Activated T-cell treated with anti-CD3 and anti-CD28 coated beads, Interleukin-2, amount 50 U/mL, for 4 hours (primary cell): ENCODE results near the gene AREL1. TPM values are rescaled to one million over a fixed set of nuclear protein-coding genes. Genes with fewer than 3 reads are reported as not detected.
A peak's percentile ranks its signal among the peaks of the same experiment; 100 is the strongest.
"Not testable (repeated sequence)": the region's sequence is repeated elsewhere in the genome, so short reads cannot be mapped to it uniquely, and the experiment has no call there.

Source experiments
- ATAC-seq, 2 donors: fragments of 200-7000 bp; cut with Tn5 transposase; one replicate each; pipeline ENCODE4 v1.10.0; 2021
- DNase-seq: peaks from one replicate; pipeline ENCODE4 v3.0.0-alpha.2; 2020
- H3K27me3 Mint-ChIP-seq: one replicate; pipeline ENCODE4 v1.8.0; 2021; ENCODE audit warnings: low read depth, mixed read lengths
- H3K36me3 Mint-ChIP-seq: one replicate; pipeline ENCODE4 v1.8.0; 2022; ENCODE audit warnings: mixed read lengths; ENCODE audit not compliant: insufficient read depth
- H3K4me1 Mint-ChIP-seq: one replicate; pipeline ENCODE4 v1.8.0; 2021; ENCODE audit warnings: low read depth, mixed read lengths
- H3K4me3 Mint-ChIP-seq: one replicate; pipeline ENCODE4 v1.8.0; 2021; ENCODE audit warnings: mild to moderate bottlenecking, moderate library complexity, mixed read lengths
- H3K9me3 Mint-ChIP-seq: one replicate; pipeline ENCODE4 v1.8.0; 2021; ENCODE audit warnings: mixed read lengths
- total RNA-seq, 3 donors: library from RNA; stranded (reverse); gene quantifications; one replicate each; pipeline ENCODE4 v1.2.1, GENCODE V29; 2021

Gene AREL1
- total RNA-seq: 10 to 100 TPM; 31.1 to 38.0 (median 32.5) TPM

- Mint-ChIP-seq H3K4me3 (peak within 1 kb of the TSS; percentile 96), H3K27me3 (no peaks in the 10 kb centered on the region), H3K4me1 (peaks cover 54% of the 10 kb centered on the region), H3K9me3 (no peaks in the 10 kb centered on the region), H3K36me3 (peaks cover 18% of the 10 kb centered on the region)
- DNase-seq (peak; percentile 67), ATAC-seq (peak; percentile 98 to 99)
Observed at GRCh38 chr14:74712499-74713394, at the start of gene AREL1, which contains the start of gene FCF1. TSS of gene AREL1 (minus strand) at chr14:74713080. CDS start at chr14:74685615, 27,465 bp downstream. TSS of gene FCF1 (plus strand) at chr14:74713144. CDS start at chr14:74713198, 54 bp downstream.

- not testable (repeated sequence) for H3K27me3 Mint-ChIP-seq, DNase-seq, H3K9me3 Mint-ChIP-seq, H3K4me3 Mint-ChIP-seq, H3K36me3 Mint-ChIP-seq, ATAC-seq
- H3K4me1 Mint-ChIP-seq: peaks cover 12% of the 10 kb centered on the region
Observed at GRCh38 chr14:74758505-74758904, 45.6 kb upstream of the AREL1 start.

GRCh38 chr14:74756326-74756725, 43.4 kb upstream of the AREL1 start:
- ATAC-seq (no peak), DNase-seq (no peak)
- Mint-ChIP-seq H3K9me3 (peaks cover 11% of the 10 kb centered on the region), H3K4me1 (peaks cover under 1% of the 10 kb centered on the region), H3K36me3 (peaks cover 3% of the 10 kb centered on the region), H3K27me3 (no peaks in the 10 kb centered on the region), H3K4me3 (no peak overlapping the region)

- H3K9me3 Mint-ChIP-seq: peaks cover 11% of the 10 kb centered on the region
- H3K4me3 Mint-ChIP-seq: no peak overlapping the region
- H3K4me1 Mint-ChIP-seq: no peaks in the 10 kb centered on the region
- H3K36me3 Mint-ChIP-seq: peaks cover 3% of the 10 kb centered on the region
- H3K27me3 Mint-ChIP-seq: no peaks in the 10 kb centered on the region
- DNase-seq (no peak), ATAC-seq (no peak)
Observed at GRCh38 chr14:74754899-74755298, 42.0 kb upstream of the AREL1 start.

- Mint-ChIP-seq H3K9me3 (peaks cover 11% of the 10 kb centered on the region), H3K4me1 (no peaks in the 10 kb centered on the region)
Observed at GRCh38 chr14:74754157-74754556, 41.3 kb upstream of the AREL1 start.

GRCh38 chr14:74747237-74747636, 34.4 kb upstream of the AREL1 start:
- Mint-ChIP-seq H3K4me3 (no peak overlapping the region), H3K36me3 (peaks cover 3% of the 10 kb centered on the region), H3K27me3 (no peaks in the 10 kb centered on the region), H3K9me3 (peaks cover 6% of the 10 kb centered on the region), H3K4me1 (no peaks in the 10 kb centered on the region)
- ATAC-seq (no peak), DNase-seq (no peak)

More at GRCh38 chr14:74754157-74754556, 41.3 kb upstream of the AREL1 start:
- Mint-ChIP-seq H3K4me3 (no peak overlapping the region), H3K36me3 (peaks cover 3% of the 10 kb centered on the region), H3K27me3 (no peaks in the 10 kb centered on the region)
- ATAC-seq (no peak), DNase-seq (no peak)

GRCh38 chr14:74739293-74740030, 26.6 kb upstream of the AREL1 start:
- no peaks in the 10 kb centered on the region for H3K4me1 Mint-ChIP-seq
- no peak for DNase-seq
- H3K36me3 Mint-ChIP-seq: peaks cover 17% of the 10 kb centered on the region
- H3K9me3 Mint-ChIP-seq: no peaks in the 10 kb centered on the region
- H3K27me3 Mint-ChIP-seq: no peaks in the 10 kb centered on the region
- H3K4me3 Mint-ChIP-seq: no peak overlapping the region
- ATAC-seq: no peak

- DNase-seq (no peak), ATAC-seq (no peak)
- Mint-ChIP-seq H3K36me3 (peaks cover 22% of the 10 kb centered on the region), H3K4me3 (no peak overlapping the region), H3K27me3 (no peaks in the 10 kb centered on the region), H3K9me3 (no peaks in the 10 kb centered on the region), H3K4me1 (no peaks in the 10 kb centered on the region)
Observed at GRCh38 chr14:74737753-74738325, 25.0 kb upstream of the AREL1 start.

- Mint-ChIP-seq H3K4me3 (no peak overlapping the region), H3K36me3 (peaks cover 24% of the 10 kb centered on the region), H3K27me3 (no peaks in the 10 kb centered on the region), H3K4me1 (no peaks in the 10 kb centered on the region), H3K9me3 (no peaks in the 10 kb centered on the region)
- ATAC-seq (no peak), DNase-seq (no peak)
Observed at GRCh38 chr14:74735125-74735524, 22.2 kb upstream of the AREL1 start.

GRCh38 chr14:74733221-74733620, 20.3 kb upstream of the AREL1 start:
- DNase-seq (no peak), ATAC-seq (no peak)
- Mint-ChIP-seq H3K27me3 (no peaks in the 10 kb centered on the region), H3K4me3 (no peak overlapping the region), H3K9me3 (no peaks in the 10 kb centered on the region), H3K4me1 (no peaks in the 10 kb centered on the region), H3K36me3 (peaks cover 25% of the 10 kb centered on the region)

- ATAC-seq (no peak), DNase-seq (no peak)
- H3K9me3 Mint-ChIP-seq: no peaks in the 10 kb centered on the region
- H3K27me3 Mint-ChIP-seq: no peaks in the 10 kb centered on the region
- peaks cover 24% of the 10 kb centered on the region for H3K36me3 Mint-ChIP-seq
- no peak overlapping the region for H3K4me3 Mint-ChIP-seq
- no peaks in the 10 kb centered on the region for H3K4me1 Mint-ChIP-seq
Observed at GRCh38 chr14:74732387-74732786, 19.5 kb upstream of the AREL1 start.

- ATAC-seq: no peak
Observed at GRCh38 chr14:74723134-74723533, 10.3 kb upstream of the AREL1 start.

GRCh38 chr14:74720526-74720925, 7.6 kb upstream of the AREL1 start:
- Mint-ChIP-seq H3K9me3 (no peaks in the 10 kb centered on the region), H3K4me1 (peaks cover 5% of the 10 kb centered on the region), H3K4me3 (no peak overlapping the region), H3K36me3 (peaks cover 27% of the 10 kb centered on the region), H3K27me3 (no peaks in the 10 kb centered on the region)
- DNase-seq (no peak), ATAC-seq (no peak)

More at GRCh38 chr14:74723134-74723533, 10.3 kb upstream of the AREL1 start:
- DNase-seq: no peak
- no peaks in the 10 kb centered on the region for H3K9me3 Mint-ChIP-seq
- H3K4me3 Mint-ChIP-seq: no peak overlapping the region
- H3K27me3 Mint-ChIP-seq: no peaks in the 10 kb centered on the region
- no peaks in the 10 kb centered on the region for H3K4me1 Mint-ChIP-seq
- peaks cover 15% of the 10 kb centered on the region for H3K36me3 Mint-ChIP-seq

GRCh38 chr14:74713395-74713735, 485 bp upstream of the AREL1 start:
- no peaks in the 10 kb centered on the region for H3K27me3 Mint-ChIP-seq
- no peaks in the 10 kb centered on the region for H3K9me3 Mint-ChIP-seq
- H3K4me1 Mint-ChIP-seq: peaks cover 53% of the 10 kb centered on the region
- peaks cover 21% of the 10 kb centered on the region for H3K36me3 Mint-ChIP-seq
- H3K4me3 Mint-ChIP-seq: peak overlapping the region; percentile 96
- DNase-seq (no peak), ATAC-seq (no peak)
